Amygdala (tissue), 56 donors: ENCODE measurements around the gene SVOP.
"Not testable (repeated sequence)": the region's sequence is repeated elsewhere in the genome, so short reads cannot be mapped to it uniquely, and the experiment has no call there.

Source experiments
- DNase-seq, 56 donors: peaks; one replicate each; lab custom pipeline; 2025; lab: John Stamatoyannopoulos, UW

Gene SVOP, protein sequence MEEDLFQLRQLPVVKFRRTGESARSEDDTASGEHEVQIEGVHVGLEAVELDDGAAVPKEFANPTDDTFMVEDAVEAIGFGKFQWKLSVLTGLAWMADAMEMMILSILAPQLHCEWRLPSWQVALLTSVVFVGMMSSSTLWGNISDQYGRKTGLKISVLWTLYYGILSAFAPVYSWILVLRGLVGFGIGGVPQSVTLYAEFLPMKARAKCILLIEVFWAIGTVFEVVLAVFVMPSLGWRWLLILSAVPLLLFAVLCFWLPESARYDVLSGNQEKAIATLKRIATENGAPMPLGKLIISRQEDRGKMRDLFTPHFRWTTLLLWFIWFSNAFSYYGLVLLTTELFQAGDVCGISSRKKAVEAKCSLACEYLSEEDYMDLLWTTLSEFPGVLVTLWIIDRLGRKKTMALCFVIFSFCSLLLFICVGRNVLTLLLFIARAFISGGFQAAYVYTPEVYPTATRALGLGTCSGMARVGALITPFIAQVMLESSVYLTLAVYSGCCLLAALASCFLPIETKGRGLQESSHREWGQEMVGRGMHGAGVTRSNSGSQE

DNA sequence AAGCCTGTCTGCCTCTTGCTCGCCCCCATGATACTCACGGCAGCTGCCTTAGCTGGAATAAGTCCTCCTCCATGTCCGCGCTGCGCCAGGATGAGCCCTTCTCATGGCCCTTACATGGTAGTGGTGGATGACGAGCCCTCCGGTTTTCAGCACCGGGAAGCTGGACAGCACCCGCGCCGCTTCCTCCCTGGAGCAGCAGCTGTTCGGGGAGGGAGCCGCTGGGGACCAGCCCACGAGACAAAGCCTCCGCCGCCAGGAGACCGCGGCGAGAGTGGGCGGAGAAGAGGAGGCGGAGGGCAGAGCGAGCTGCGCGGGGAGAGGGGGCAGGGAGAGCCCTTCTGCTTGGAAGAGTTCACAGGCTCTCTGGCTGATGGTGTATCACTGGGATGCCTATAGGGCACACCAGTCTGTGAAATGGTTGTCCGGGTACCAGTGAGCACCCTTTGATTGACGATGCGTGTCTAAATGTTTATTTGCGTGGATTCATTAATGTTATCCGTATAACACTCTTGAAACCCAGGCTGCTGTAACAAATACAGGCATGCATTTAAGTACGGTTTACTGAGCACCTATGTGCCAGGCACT, at the start of gene SVOP:
SVOP (minus strand) TSS at position 273 of the 585 bp plus-strand sequence; CDS start at position 73, 200 bp downstream.
- DNase-seq = peak in 55 of 56 donors; percentile 2 to 87 (median 71)

DNA sequence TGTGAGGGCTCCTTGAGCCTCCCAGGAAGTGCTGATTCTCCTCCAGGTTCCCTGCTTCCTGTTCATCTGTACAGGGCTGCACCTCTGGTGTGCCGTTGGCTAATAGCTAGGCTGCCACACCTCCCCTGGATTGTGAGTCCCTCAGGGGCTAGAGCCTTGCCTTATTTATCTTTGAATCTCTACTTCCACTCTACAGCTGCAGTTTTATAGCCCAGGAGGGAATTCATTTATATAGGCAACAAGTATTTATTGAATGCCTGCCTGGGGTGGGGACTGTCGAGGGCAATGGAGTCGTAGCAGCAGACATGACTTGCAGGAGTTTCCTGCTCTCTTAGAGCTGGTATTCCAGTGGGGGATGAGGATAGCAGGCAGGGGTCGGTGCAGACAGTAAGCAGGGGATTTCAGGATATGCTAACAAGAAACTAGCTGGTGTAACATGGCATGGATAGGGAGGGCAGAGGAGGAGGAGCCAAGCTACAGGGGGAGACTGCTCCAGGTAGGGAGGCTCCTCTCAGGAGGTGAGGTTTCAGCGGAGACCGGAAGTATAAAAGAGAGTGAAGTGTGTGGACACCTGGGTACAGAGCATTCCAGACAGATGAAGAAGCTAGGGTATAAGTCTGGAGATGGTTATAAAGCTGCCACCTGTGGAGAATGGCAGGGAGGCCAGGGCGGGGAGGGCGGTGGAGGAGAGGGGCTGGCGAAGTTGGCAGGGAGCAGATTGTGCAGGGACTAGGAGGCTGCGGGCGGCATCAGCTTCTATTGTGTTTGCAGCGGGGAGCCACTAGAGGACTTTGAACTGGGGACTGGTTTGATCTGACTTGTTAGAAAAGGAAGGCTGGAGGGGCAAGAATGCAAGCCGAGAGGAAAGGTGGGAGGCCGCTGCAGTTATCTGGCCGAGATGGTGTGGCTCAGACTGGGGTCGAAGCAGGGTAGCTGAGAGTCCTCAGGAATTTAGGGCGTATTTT, 48.7 kb upstream of the SVOP start:
- DNase-seq = no peak

- DNase-seq = no peak
Measured at GRCh38 chr12:109065853-109066193, 45.0 kb upstream of the SVOP start.

DNA sequence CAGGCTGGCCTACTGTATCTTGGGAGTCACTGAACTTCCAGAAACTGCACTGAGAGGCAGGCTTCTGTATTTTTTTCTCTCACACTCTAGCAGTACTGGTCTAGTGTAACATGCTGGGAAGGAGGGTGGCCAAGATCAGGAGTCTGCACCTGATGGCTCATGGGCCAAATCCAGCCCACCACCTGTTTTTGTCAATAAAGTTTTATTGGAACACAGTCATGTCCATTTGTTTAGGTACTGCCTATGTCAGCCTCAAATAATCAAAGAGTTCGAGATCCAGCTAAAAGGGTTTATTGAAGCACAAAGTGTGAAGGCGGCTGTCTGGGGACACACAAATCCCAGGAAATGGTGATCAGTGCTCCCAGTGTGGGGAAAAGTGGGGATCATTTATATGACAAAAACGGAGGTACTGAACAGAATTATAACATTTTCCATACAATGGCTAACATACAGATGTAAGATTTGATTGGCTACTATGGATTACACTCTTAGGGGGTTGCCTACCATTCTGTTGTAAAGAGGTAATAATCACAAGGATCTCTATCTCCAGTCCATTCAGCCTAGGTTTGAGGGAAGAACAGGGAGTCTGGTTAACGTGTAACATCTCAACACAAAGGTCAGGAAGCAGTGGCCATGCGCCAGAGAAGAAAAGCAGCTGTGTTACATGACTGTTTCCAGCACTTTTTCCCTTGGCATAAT, 44.4 kb upstream of the SVOP start:
- no peak for DNase-seq

DNA sequence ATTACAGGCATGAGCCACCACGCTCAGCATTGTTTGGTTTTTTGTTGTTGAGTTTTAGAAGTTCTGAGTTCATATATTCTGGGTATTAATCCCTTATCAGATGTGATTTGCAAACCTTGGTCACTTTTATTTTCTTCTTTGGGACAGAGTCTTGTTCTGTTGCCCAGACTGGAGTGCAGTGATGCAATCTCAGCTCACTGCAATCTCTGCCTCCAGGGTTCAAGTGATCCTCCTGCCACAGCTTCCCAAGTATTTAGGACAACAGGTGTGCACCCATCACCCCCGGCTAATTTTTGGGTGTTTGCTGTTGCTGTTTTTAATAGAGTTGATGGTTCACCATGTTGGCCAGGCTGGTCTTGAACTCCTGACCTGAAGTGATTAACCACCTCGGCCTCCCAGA, 43.3 kb upstream of the SVOP start:
- DNase-seq = no peak

DNA sequence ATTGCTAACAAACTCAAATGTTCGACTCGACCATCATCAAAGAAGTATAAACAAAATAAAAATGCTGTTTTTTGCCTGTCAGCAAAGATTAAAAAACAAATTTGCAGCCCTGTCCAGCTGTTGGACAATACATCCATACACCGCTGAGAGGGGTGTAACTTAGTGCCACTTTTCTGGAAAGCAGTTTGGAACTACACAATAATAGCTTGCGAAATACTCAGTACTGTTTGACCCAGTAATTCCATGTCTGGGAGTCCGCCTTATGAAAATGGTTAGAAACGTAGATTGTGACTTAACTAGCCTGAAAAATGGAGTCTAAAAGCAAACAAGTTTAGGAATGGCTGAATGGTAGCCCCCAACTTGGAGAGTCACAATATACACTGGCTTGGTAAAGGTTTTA, 37.9 kb upstream of the SVOP start:
- no peak for DNase-seq

GRCh38 chr12:109057376-109057775, 36.5 kb upstream of the SVOP start:
- peak in 1 of 56 donors; percentile 23 for DNase-seq

DNA sequence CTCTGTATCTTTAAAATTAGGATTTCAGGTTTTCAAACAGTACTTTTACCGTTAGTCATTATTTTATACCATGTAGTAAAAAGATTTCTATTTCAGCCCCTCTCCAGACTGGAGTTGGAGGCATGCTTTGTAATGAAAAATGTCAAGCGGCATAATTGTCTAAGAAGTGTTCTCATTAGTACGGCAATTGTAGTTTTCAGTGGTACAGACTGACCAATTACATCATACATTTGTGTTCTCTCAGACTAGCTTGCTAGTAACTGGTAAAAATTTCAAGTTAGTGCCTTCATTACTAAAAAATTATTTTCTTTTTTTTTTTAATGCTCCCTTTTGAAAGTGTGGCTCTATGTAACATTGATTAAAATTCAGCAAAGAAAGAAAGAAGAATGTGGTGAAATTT, 36.0 kb upstream of the SVOP start:
- DNase-seq = peak in 1 of 56 donors; percentile 26

DNA sequence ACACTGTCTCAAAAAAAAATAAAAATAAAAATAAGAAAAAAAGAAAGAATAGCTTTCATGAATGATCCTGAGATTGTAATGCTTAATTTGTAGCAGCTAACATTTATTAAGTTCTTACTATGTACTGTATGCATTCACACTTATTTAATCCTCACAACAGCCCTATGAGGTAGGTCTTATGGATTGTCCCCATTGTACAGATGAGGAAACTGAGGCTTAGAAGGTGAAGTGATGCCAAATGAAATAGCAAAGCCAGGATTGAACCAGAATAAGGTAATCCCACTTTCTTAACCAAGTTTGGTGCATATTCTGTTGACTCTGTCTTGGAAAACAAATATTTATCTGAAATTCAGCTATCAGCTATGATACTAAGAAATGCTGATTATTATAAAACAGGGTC, 33.7 kb upstream of the SVOP start:
- DNase-seq = no peak

- DNase-seq = not testable (repeated sequence)
Measured at GRCh38 chr12:109054124-109054513, 33.3 kb upstream of the SVOP start.

GRCh38 chr12:109053382-109054123, 32.7 kb upstream of the SVOP start:
- no peak for DNase-seq

- DNase-seq = peak; percentile 27 to 90 (median 78)
Measured at GRCh38 chr12:109052414-109053323, 31.8 kb upstream of the SVOP start, which contains the start of gene USP30. USP30 (plus strand) TSS chr12:109052576; CDS start chr12:109052679, 103 bp downstream.

DNA sequence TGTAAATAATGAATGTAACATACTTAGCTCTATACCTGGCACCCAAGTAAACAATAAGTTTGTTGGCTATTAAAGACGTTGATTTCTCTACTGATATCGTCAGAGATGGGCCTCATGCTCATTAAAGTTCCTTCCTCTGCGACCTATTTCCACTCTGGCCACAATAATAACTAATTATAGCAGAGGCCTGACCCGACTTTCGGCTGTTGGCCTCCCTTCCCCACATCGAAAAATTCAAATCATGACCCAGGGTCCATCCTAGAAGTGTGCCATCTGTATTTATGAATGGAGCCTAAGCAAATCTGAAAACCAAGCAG, 31.2 kb upstream of the SVOP start:
- no peak for DNase-seq

DNA sequence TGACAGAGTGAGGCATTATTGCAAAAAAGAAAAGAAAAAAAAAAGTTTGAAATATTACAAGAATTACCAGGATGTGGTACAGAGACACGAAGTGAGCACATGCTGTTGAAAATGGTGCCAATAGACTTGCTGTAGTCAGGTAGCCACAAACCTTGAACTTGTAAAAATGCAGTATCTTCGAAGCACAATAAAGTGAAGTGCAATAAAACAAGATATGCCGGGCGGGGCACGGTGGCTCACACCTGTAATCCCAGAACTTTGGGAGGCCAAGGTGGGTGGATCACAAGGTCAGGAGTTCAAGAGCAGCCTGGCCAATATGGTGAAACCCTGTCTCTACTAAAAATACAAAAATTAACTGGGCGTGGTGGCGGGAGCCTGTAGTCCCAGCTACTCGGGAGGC, 28.9 kb upstream of the SVOP start:
- DNase-seq = not testable (repeated sequence)

- DNase-seq = not testable (repeated sequence)
Measured at GRCh38 chr12:109048706-109049105, 27.8 kb upstream of the SVOP start.

- DNase-seq = no peak
Measured at GRCh38 chr12:109047081-109047805, 26.4 kb upstream of the SVOP start.

DNA sequence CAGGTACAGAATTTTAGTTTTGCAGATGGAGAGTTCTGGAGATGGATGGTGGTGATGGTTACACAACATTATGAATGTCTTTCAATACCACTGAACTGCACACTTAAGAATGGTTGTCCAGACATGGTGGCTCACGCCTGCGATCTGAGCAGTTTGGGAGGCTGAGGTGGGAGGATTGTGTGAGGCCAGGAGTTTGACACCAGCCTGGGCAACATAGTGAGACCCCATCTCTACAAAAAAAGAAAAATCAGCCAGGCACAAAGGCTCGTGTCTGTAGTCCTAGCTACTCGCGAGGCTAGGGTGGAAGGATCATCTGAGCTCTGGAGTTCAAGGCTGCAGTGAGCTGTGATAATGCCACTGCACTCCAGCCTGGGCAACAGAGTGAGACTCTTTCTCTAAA, 23.4 kb upstream of the SVOP start:
- DNase-seq = no peak

GRCh38 chr12:109036975-109037374, 16.1 kb upstream of the SVOP start:
- no peak for DNase-seq
